A549 (cell line): ENCODE measurements around the gene CERS6.

Experiments used
- CHD2 ChIP-seq: fragments of 150-350 bp; IDR thresholded peaks from 2 replicates; pipeline ENCODE4 v1.6.1; 2014; ENCODE audit warnings: low read length; ENCODE audit not compliant: partially characterized antibody
- CTCF ChIP-seq: fragments of >200 bp; sonication (Bioruptor Twin); formaldehyde crosslinking; IDR thresholded peaks from 3 replicates; pipeline ENCODE4 v1.5.1; 2016
- EP300 ChIP-seq, 2 experiments: fragments of >200 bp; sonication (Bioruptor Twin); formaldehyde crosslinking; IDR thresholded peaks; 2 replicates in 1 of 2; 3 replicates in 1 of 2; pipeline ENCODE4 v1.6.1; 2016 to 2017
- GATA3 ChIP-seq: IDR thresholded peaks from 2 replicates; pipeline ENCODE4 v1.6.1; 2012; ENCODE audit warnings: borderline replicate concordance
- MAX ChIP-seq: IDR thresholded peaks from 2 replicates; pipeline ENCODE4 v1.6.1; 2012
- MAZ ChIP-seq: fragments of 150-350 bp; IDR thresholded peaks from 2 replicates; pipeline ENCODE4 v1.6.1; 2014; ENCODE audit warnings: antibody characterized with exemption, low read depth, low read length, borderline replicate concordance
- MYC ChIP-seq: IDR thresholded peaks from 2 replicates; pipeline ENCODE4 v1.6.1; 2012; ENCODE audit warnings: mild to moderate bottlenecking, inconsistent platforms, low read length, improper control_type of control experiment, borderline replicate concordance
- POLR2A ChIP-seq: IDR thresholded peaks from 2 replicates; pipeline ENCODE4 v1.6.1; 2012; ENCODE audit warnings: mild to moderate bottlenecking, low read length
- RCOR1 ChIP-seq: fragments of 150-350 bp; IDR thresholded peaks from 2 replicates; pipeline ENCODE4 v1.6.1; 2014; ENCODE audit warnings: antibody characterized with exemption, low read length, low read depth
- REST ChIP-seq: fragments of 200-600 bp; sonication (generic); IDR thresholded peaks from 2 replicates; pipeline ENCODE4 v1.6.1; 2016; ENCODE audit warnings: antibody characterized with exemption, mild to moderate bottlenecking, moderate library complexity
- TP53 ChIP-seq: fragments of 250-450 bp; sonication (Bioruptor Pico); IDR thresholded peaks from 2 replicates; pipeline ENCODE4 v1.5.0; 2021; ENCODE audit warnings: mild to moderate bottlenecking, moderate library complexity

GRCh38 chr2:168465594-168465993, 9.5 kb downstream of the CERS6 start:
- TF ChIP-seq MAX (no peak), CTCF (no peak), EP300 (IDR thresholded peaks at IDR 0.05) (no peak), REST (no peak), MAZ (no peak), MYC (no peak), CHD2 (no peak), TP53 (CRISPR knock-in tag) (no peak), POLR2A (no peak), RCOR1 (no peak), GATA3 (no peak)
